NCI-H1417 treated with DMSO at 0.1 percent for 48 hours (cell line): Measurements from ENCODE around the gene PROM1.

Experiments
- DNase-seq: peaks from one replicate; lab custom pipeline; 2025; lab: John Stamatoyannopoulos, UW

The PROM1 gene

DNA sequence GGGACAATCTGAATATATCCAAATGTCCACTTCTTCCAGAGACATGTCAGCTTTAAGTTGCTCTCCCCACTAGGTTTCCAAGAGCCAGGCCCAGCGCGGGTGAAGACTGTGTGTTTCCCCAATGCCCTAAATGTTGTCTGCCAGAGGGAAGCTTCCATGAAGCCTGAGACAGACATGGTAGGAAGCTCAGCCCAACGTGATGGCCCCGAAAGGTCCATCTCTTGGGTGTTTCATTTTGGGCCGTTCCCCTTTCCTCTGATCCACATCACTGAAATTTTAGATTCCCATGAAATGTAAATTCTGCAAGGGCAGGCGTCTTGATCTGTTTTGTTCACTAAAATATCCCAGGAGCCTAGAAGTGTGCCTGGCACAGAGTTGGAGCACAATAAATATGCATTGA lies 25.4 kb upstream of the PROM1 start:
- DNase-seq: no peak

- no peak for DNase-seq
Measured at GRCh38 chr4:16106956-16107355, 23.1 kb upstream of the PROM1 start.

GRCh38 chr4:16104520-16104919 lies 20.7 kb upstream of the PROM1 start:
- DNase-seq: no peak

DNA sequence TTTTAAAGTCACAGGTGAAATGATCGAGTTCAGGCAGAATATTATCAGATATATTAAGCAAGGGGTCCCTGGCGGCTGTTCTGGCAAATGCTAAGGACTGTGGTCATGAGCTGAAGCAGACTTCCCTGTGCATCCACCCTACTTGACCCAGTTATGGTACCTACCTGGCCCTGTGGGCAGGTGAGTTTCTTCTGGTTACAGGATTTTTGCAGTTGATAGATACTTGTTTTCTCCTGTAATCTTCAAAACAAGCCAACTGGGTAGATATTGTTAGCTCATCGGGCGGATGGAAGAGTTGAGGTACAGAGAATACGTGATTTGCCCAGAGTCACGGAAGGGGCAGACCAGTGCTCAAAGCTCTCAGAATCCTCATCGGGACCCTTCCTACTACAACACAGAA lies 18.5 kb upstream of the PROM1 start:
- no peak for DNase-seq

DNA sequence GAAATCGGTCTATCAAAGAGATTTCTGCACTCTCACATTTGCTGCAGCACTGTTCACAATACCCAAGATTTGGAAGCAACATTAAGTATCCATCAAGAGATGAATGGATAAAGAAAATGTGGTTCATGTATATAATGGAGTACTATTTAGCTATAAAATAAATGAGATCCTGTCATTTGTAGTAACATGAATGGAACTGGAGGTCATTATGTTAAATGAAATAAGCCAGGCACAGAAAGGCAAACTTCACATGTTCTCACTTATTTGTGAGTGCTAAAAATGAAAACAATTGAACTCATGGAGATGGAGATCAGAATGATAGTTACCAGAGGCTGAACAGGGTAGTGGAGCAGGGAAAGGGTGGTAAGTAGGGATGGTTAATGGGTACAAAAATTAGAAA lies 17.0 kb upstream of the PROM1 start:
- no peak for DNase-seq

- no peak for DNase-seq
Measured at GRCh38 chr4:16092682-16093319, 9.0 kb upstream of the PROM1 start.

- DNase-seq: no peak
Measured at GRCh38 chr4:16090096-16090705, 6.4 kb upstream of the PROM1 start.

DNA sequence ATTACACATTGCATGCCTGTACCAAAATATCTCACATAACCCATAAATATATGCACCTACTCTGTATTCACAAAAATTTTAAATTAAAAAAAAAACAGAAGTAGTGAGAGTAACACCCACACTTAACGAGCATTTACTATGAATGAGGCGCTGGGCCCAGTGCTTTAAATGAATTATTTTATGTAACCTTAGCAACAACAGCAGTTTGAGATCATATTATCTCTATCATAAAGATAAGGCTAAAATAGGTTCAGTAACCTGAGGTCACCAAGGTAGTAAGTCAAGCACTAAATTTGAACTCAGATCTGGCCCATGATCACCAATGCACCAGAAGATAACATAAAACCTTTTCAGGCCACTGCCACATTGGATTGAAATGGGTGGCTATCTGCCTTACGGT lies 5.3 kb upstream of the PROM1 start:
- no peak for DNase-seq

- no peak for DNase-seq
Measured at GRCh38 chr4:16088601-16089000, 4.8 kb upstream of the PROM1 start.

GRCh38 chr4:16085822-16086221 lies 2.0 kb upstream of the PROM1 start:
- no peak for DNase-seq

GRCh38 chr4:16082426-16083240 lies 1.2 kb downstream of the PROM1 start:
- no peak for DNase-seq

DNA sequence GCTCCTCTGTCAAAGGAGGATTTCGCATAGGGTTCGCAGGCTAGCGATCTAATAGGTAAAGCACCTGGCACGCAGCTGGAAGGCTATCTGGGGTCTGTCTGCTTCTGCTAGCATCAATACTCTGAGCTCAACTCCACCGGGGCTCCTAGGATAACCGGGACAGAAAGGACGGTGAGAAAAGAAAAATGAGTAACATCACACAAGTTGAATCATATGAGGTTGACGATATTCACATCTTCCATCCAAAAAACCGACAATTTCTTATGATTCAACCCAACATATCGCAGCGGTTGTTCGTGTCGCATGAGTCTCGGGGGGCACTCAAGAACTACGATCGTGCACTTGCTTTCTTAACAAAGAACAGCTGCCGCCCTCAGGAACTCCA lies 1.8 kb downstream of the PROM1 start:
- no peak for DNase-seq

DNA sequence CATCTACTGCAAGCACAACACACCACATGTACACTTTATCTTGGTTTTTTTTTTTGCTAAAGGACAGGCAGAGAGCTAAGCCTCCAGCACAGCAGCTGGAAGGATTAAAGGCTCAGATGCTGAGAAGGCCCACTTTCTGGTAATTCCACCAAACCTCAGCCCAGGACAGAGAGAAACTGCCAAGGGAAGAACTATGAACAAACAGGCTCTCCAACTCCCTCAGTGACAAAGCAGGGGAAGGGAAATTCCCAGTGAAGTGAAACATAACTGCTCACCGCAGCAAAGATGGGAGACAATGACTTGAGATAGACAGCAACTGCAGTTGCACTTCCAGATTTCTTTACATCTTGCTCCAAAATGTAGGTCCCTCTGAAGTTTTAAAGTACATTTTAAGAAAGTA lies 4.8 kb downstream of the PROM1 start:
- DNase-seq: no peak

GRCh38 chr4:16078195-16078760 lies 5.5 kb downstream of the PROM1 start:
- no peak for DNase-seq

GRCh38 chr4:16077786-16078185 lies 6.0 kb downstream of the PROM1 start:
- no peak for DNase-seq

- DNase-seq: no peak
Measured at GRCh38 chr4:16075975-16076757, 7.7 kb downstream of the PROM1 start.

GRCh38 chr4:16075061-16075460 lies 8.8 kb downstream of the PROM1 start:
- no peak for DNase-seq

- DNase-seq: no peak
Measured at GRCh38 chr4:16072168-16072567, 11.7 kb downstream of the PROM1 start.

GRCh38 chr4:16070203-16070602 lies 13.6 kb downstream of the PROM1 start:
- no peak for DNase-seq

DNA sequence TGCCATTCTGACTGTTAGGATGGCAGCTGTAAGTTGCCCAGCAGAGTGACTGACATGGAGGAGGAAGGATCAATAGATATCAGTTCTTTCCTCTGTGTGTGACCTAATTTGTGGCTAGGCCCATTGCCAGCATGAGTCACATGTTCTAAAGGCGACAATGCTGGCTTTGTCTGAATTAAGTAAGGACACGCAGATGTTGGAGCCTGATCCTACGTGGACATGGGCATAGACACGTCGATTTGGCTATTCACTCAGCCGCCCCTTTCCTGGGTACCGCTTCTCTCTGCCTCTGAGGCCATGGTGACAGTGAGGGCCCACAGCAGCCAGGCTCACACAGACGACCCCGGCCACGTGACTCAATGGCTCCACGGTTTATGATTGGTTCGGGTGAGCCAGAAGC lies 16.3 kb downstream of the PROM1 start:
- no peak for DNase-seq

GRCh38 chr4:16066586-16067128 lies 17.2 kb downstream of the PROM1 start:
- DNase-seq: no peak

GRCh38 chr4:16065066-16065465 lies 18.8 kb downstream of the PROM1 start:
- DNase-seq: no peak
